ENCODE data around the gene HEATR3. TPM values are rescaled to one million over a fixed set of nuclear protein-coding genes. Genes with fewer than 3 reads are reported as not detected.

HEATR3 gene
- total and polyA plus RNA-seq, 2 of the 8 experiments (the other 6 are each of a cell fraction or from before 2014, with no cell fraction given) = 13.0 to 29.2 TPM

- no peak for TF ChIP-seq CHD1 (IDR thresholded peaks at IDR 0.05; ENCODE audit: low read depth, low read length)
- TF ChIP-seq POU5F1 (IDR thresholded peaks at IDR 0.05; ENCODE audit: low read depth, low read length) = no peak
- no peak for TF ChIP-seq SP1 (IDR thresholded peaks at IDR 0.05; ENCODE audit: low read depth, low read length)
- TF ChIP-seq JUND (IDR thresholded peaks at IDR 0.05; ENCODE audit: low read length) = no peak
Observed at GRCh38 chr16:50120711-50121110, 54.9 kb downstream of the HEATR3 start (continued).
